CD14-positive monocyte (primary cell): Measurements from ENCODE around the gene PAM16. TPM values are rescaled to one million over a fixed set of nuclear protein-coding genes. Genes with fewer than 3 reads are reported as not detected.
A peak's percentile ranks its signal among the peaks of the same experiment; 100 is the strongest.
"Not testable (repeated sequence)": the region's sequence is repeated elsewhere in the genome, so short reads cannot be mapped to it uniquely, and the experiment has no call there.

Experiments
- DNase-seq, 3 donors: peaks; one replicate each; pipeline ENCODE4 v3.0.0-alpha.2; 2011 to 2022
- H2AFZ ChIP-seq: 2 replicates; pipeline ENCODE4 v1.6.0; 2012; ENCODE audit warnings: mild to moderate bottlenecking, low read depth, low read length, inconsistent platforms; ENCODE audit not compliant: insufficient read depth, poor library complexity, severe bottlenecking
- H3K27ac ChIP-seq, 2 donors: 1 replicate in 1 of 2; 2 replicates in 1 of 2; pipeline ENCODE4 v1.5.1; 2012 to 2013; ENCODE audit warnings: low read length in 2 of 2, control low read depth in 1 of 2, inconsistent platforms in 1 of 2, low read depth in 1 of 2, mild to moderate bottlenecking in 1 of 2
- H3K27me3 ChIP-seq, 2 donors: one replicate each; pipeline versions ENCODE4 v1.6.0 to v1.6.1; 2011 to 2013; ENCODE audit warnings: low read length in 2 of 2; ENCODE audit not compliant: control insufficient read depth in 2 of 2, insufficient read depth in 2 of 2
- H3K36me3 ChIP-seq, 2 donors: replicated peaks in 1 of 2; 1 replicate in 1 of 2; 2 replicates in 1 of 2; pipeline versions ENCODE4 v1.5.1 to v1.6.1; 2012 to 2013; ENCODE audit warnings: low read length in 2 of 2, control low read depth in 1 of 2, inconsistent platforms in 1 of 2, mild to moderate bottlenecking in 1 of 2; ENCODE audit not compliant: insufficient read depth in 2 of 2, control insufficient read depth in 1 of 2
- H3K4me1 ChIP-seq, 2 donors: 1 replicate in 1 of 2; 2 replicates in 1 of 2; pipeline versions ENCODE4 v1.5.1 to v1.6.1; 2012 to 2013; ENCODE audit warnings: low read length in 2 of 2, control low read depth in 1 of 2, inconsistent platforms in 1 of 2, mild to moderate bottlenecking in 1 of 2, moderate library complexity in 1 of 2; ENCODE audit not compliant: insufficient read depth in 2 of 2, control insufficient read depth in 1 of 2
- H3K4me2 ChIP-seq: replicated peaks from 2 replicates; pipeline ENCODE3; 2012; ENCODE audit warnings: low read length, moderate library complexity, mild to moderate bottlenecking; ENCODE audit not compliant: poor library complexity, severe bottlenecking; ENCODE audit errors: extremely low read depth
- H3K4me3 ChIP-seq, 3 experiments: fragments of 200-600 bp in 1 of 3; sonication (generic) in 1 of 3; replicated peaks in 1 of 3; 1 replicate in 2 of 3; 2 replicates in 1 of 3; pipeline ENCODE4 v1.5.1; 2011 to 2013; ENCODE audit warnings: low read length in 3 of 3, mild to moderate bottlenecking in 3 of 3, control low read depth in 2 of 3, low read depth in 2 of 3, inconsistent platforms in 1 of 3, moderate library complexity in 1 of 3
- H3K79me2 ChIP-seq: 2 replicates; pipeline ENCODE4 v1.6.0; 2012; ENCODE audit warnings: mild to moderate bottlenecking, control low read depth, inconsistent platforms, low read length, moderate library complexity; ENCODE audit not compliant: insufficient read depth
- H3K9ac ChIP-seq: 2 replicates; pipeline ENCODE4 v1.6.0; 2017; ENCODE audit warnings: low read length, mild to moderate bottlenecking; ENCODE audit not compliant: insufficient read depth, poor library complexity, severe bottlenecking
- H3K9me3 ChIP-seq, 2 donors: replicated peaks in 1 of 2; 1 replicate in 1 of 2; 2 replicates in 1 of 2; pipeline versions ENCODE4 v1.5.1 to v1.6.1; 2012 to 2013; ENCODE audit warnings: low read length in 2 of 2, control low read depth in 1 of 2; ENCODE audit not compliant: control insufficient read depth in 1 of 2, insufficient read depth in 1 of 2
- H4K20me1 ChIP-seq: 2 replicates; pipeline ENCODE4 v1.6.0; 2012; ENCODE audit warnings: mild to moderate bottlenecking, low read length, control low read depth, moderate library complexity; ENCODE audit not compliant: insufficient read depth
- H3K27ac Mint-ChIP-seq, 7 donors: one replicate each; pipeline ENCODE4 v1.8.0; 2020; ENCODE audit warnings: mild to moderate bottlenecking in 7 of 7, mixed read lengths in 7 of 7, moderate library complexity in 6 of 7, inconsistent platforms in 2 of 7
- H3K27me3 Mint-ChIP-seq, 3 donors: one replicate each; pipeline ENCODE4 v1.8.0; 2021 to 2022; ENCODE audit warnings: low read depth in 3 of 3, mild to moderate bottlenecking in 3 of 3, mixed read lengths in 3 of 3, moderate library complexity in 3 of 3, inconsistent platforms in 1 of 3
- H3K36me3 Mint-ChIP-seq, 2 donors: one replicate each; pipeline ENCODE4 v1.8.0; 2020; ENCODE audit warnings: mixed read lengths in 2 of 2, inconsistent platforms in 1 of 2, mild to moderate bottlenecking in 1 of 2
- H3K4me1 Mint-ChIP-seq: one replicate; pipeline ENCODE4 v1.8.0; 2020; ENCODE audit warnings: mild to moderate bottlenecking, mixed read lengths
- H3K4me3 Mint-ChIP-seq, 2 donors: one replicate each; pipeline ENCODE4 v1.8.0; 2020; ENCODE audit warnings: mild to moderate bottlenecking in 2 of 2, mixed read lengths in 2 of 2, moderate library complexity in 1 of 2
- H3K9me3 Mint-ChIP-seq, 7 donors: one replicate each; pipeline ENCODE4 v1.8.0; 2020 to 2022; ENCODE audit warnings: mixed read lengths in 7 of 7, mild to moderate bottlenecking in 6 of 7, moderate library complexity in 6 of 7, inconsistent platforms in 2 of 7
- CTCF ChIP-seq: fragments of 200-600 bp; IDR thresholded peaks from one replicate; pipeline ENCODE4 v1.8.0; 2022; ENCODE audit warnings: antibody characterized with exemption, mild to moderate bottlenecking
- WGBS: methylation state at CpG from one replicate; pipeline ENCODE4 v1.1.5; 2013; ENCODE audit warnings: missing lambda C conversion rate; ENCODE audit not compliant: insufficient coverage; 5-methylcytosine and 5-hydroxymethylcytosine counted together
- intact Hi-C, 2 donors: fragments of 100-400 bp; cut with micrococcal nuclease; formaldehyde crosslinking; loops; one replicate each; pipeline versions ENCODE4 v1.15.0 to v1.15.1; 2023
- polyA plus RNA-seq, 3 donors: library from polyadenylated mRNA; depleted of rRNA in 1 of 3; unstranded in 2 of 3; stranded (reverse) in 1 of 3; fragments of 300-500 nt in 2 of 3; fragments of >200 nt in 1 of 3; fragmentation: Illumina TruSeq in 2 of 3; gene quantifications; 1 replicate in 2 of 3; 2 replicates in 1 of 3; pipeline ENCODE4 v1.2.3, GENCODE V29; 2012 to 2021

PAM16 gene
- polyA plus RNA-seq, 3 donors, result 34.3 to 37.6 (median 34.7) TPM

- Histone ChIP-seq H3K36me3 (peaks cover 60 to 92% of the 10 kb centered on the region in 2 donors), H3K4me1 (peaks cover 16% of the 10 kb centered on the region in 2 donors), H3K9me3 (no peaks in the 10 kb centered on the region), H2AFZ (no peak overlapping the region), H3K27me3 (no peaks in the 10 kb centered on the region), H3K27ac (peak overlapping the region in 1 of 2 donors; percentile 41), H3K4me2 (no peak overlapping the region), H3K4me3 (no peak overlapping the region), H3K9ac (no peak overlapping the region), H4K20me1 (peaks cover 97% of the 10 kb centered on the region), H3K79me2 (peaks cover 43% of the 10 kb centered on the region)
- no peak for TF ChIP-seq CTCF
- Mint-ChIP-seq H3K4me3 (no peak overlapping the region), H3K27ac (peak overlapping the region in 4 of 7 donors; percentile 18 to 76 (median 46)), H3K4me1 (peaks cover 21% of the 10 kb centered on the region), H3K9me3 (no peaks in the 10 kb centered on the region), H3K36me3 (peaks cover 68 to 85% of the 10 kb centered on the region in 2 donors), H3K27me3 (no peaks in the 10 kb centered on the region)
- DNase-seq, result no peak
- intact Hi-C loops, result no loop called here
- WGBS, result 79% methylated on average over 5 of the region's 9 CpGs
Measured at GRCh38 chr16:4395055-4395726, 44.1 kb upstream of the PAM16 start.

GRCh38 chr16:4393850-4394249 lies 42.7 kb upstream of the PAM16 start:
- peaks cover 97% of the 10 kb centered on the region for H4K20me1 ChIP-seq
- H3K4me1 ChIP-seq, H3K4me1 Mint-ChIP-seq, intact Hi-C loops, H3K27ac ChIP-seq, H3K27me3 ChIP-seq, H2AFZ ChIP-seq, DNase-seq, H3K27me3 Mint-ChIP-seq, H3K4me3 ChIP-seq, H3K4me2 ChIP-seq, H3K9ac ChIP-seq, H3K4me3 Mint-ChIP-seq, H3K9me3 ChIP-seq, H3K9me3 Mint-ChIP-seq: not testable (repeated sequence)
- H3K36me3 ChIP-seq, result peaks cover 73 to 98% of the 10 kb centered on the region in 2 donors
- WGBS, result 73% methylated on average over 6 of the region's 15 CpGs
- H3K79me2 ChIP-seq, result peaks cover 40% of the 10 kb centered on the region
- Mint-ChIP-seq H3K27ac (peak overlapping the region in 2 of 7 donors; percentile 20 to 33), H3K36me3 (peaks cover 65 to 91% of the 10 kb centered on the region in 2 donors)
